NCI-H2196 (cell line): ENCODE results near the gene PVALB.
A peak's percentile ranks its signal among the peaks of the same experiment; 100 is the strongest.

ENCODE experiments used
- DNase-seq: peaks from one replicate; lab custom pipeline; 2025; ENCODE audit not compliant: unreplicated experiment; lab: John Stamatoyannopoulos, UW

Gene PVALB

DNA sequence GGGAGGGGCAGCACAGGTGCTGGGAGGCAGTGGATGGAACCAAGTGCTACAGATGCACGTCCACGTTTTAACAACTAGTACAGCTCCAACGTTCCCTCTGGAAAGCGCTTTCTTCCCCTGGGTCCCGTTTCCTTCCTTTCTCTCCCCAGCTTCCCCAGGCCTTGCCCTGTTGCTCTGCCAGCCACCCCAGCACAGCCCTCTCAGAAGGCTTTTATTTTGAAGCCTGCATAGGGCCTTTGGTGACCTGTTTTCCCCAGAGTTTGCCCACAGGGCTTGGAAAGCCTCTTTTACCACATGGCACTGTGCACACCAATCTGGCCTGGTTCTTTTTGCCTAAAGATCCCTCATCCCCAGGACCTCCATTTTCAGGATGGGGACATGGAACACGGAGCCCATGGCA is 30.1 kb upstream of the PVALB start:
- DNase-seq, result no peak

DNA sequence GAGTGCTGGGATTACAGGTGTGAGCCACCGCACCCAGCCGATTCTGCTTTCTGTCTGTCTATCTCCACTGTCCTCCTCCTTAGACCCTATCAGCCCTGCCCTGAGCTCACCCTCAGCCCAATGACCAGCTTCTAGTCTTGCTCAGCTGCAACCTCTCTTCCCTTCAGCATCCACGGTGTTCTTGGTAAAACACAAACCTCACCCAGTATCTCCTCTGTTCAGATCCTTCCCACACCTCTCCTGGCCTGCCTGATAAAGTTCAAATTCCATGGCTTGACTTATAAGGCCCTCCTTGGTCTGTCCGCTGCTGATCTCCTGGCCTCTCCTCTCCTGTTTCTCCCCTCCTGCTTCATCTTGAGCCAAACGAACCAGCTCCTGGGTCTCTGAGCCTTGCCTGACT is 29.4 kb upstream of the PVALB start:
- DNase-seq, result no peak

DNA sequence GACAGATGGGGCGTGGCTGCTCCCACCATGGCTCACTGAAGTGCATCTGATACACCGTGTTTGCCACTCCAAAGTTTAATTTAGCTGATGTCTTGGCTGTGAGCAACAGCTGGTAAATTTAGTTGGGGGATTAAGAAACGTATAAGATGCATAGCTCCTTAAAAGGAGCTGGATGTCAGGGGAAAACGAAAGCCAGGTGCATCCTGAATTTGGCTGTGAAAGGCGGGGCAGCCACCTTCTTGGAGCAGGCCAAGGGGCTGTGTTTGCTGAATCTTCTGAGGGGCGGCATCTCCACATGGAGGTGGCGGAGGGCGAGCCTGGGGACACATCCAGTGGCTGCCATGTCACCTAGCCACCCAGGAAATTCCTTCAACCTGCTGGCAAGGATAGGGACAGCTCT is 23.3 kb upstream of the PVALB start:
- no peak for DNase-seq

DNA sequence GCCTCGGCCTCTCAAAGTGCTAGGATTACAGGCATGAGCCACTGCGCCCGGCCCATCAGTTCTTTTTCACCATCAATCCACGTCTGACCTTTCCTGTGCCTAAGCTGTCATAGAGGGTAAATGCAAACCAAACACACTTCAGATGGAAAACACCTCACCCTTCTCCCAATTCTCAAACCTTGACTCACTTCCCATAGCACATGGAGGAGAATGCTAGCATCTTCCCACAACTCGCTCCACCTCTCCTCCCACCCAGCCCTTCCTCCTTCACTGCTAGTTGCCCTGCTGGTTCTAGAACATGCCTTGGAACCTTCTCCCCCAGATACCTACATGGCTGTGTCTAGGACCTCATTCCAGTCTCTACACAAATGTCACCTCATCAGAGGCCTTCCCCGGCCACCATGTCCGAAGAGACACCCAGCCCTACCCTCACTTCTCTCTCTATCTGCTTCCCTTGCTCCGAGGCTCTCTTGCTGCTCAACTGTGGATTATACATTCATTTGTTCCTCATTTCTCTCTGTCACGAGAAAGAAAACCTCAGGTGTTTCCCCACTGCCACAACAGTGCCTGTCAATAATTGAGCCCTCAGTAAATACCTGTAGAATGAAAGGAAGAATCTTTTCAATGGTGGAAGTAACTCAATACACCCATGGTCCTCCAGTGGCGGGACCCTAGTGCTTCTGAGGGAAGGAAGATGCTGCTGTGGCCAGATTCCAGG is 22.7 kb upstream of the PVALB start:
- no peak for DNase-seq

DNA sequence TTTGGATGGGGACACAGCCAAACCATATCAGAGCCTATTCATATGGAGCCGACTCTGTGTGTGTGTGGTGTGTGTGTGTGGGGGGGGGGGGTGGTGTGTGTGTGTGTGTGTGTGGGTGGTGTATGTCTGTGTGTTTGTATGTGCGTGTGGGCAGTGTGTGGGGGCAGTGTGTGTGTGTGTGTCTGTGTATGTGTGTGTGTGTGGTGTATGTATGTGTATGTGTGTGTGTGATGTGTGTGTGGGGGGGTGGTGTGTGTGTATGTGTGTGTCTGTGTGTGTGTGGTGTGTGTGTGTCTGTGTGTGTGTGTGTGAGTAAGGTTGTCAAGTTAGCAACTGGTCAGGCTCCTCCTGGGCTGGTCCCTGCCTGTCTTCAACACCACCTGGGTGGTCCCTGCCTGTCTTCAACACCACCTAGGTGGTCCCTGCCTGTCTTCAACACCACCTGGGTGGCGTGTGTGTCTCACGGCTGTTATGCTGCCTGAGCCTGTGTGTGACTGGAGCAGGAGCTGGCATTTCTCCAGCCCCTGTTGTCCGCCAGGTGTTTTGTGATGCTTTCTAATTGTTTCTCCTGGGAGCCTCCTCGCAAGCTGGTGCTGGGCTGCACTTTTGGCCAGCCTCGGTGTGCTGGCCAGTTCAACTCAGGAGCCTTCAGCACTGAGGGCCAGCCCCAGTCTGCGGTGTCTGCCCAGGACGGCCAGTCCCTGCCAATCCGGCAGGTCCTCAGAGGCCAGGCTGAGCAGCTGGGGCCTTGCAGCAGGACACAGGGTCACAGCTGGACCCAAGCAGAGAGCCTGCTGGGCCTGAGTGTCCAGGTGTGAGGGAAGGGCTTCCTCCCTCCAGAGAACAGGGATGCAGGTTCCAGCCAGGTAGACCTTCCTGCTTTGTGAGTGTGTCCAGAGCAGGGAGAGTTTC is 21.5 kb upstream of the PVALB start:
- DNase-seq, result peak; percentile 2

DNA sequence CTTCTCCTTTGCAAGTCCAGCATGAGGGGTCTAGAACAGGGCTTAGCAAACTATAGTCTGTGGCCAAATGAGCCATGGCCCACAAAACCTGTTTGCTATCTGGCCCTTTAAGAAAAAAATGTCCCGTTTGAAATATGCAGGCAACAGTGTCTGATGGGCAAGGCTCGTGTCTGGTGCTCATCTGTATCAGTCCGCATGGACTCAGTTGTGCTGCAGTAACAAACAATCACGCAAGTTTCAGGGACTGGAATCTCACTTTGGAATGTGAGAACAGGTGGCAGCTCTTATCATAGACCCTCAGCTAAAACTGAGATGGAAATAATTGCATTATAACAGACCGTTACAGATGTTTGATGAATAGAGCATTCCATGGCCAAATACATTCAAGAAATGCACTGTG is 19.1 kb upstream of the PVALB start:
- no peak for DNase-seq

DNA sequence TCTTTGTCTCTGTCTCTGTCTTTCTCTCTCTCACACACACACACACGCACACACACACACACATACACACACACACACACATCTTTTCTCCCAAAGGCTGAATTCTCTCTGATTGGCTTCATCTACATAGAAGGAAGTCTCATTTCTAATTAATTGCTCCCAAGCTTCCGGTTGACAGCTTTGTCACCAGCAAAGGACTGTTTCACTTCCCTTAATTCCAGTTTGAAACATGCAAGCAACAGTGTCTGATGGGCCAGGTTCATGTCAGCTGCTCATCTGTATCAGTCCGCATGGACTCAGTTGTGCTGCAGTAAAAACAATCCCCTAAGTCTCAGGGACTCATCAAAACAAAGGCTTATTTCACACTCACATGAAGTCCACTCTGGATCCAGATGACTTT is 16.2 kb upstream of the PVALB start:
- no peak for DNase-seq

DNA sequence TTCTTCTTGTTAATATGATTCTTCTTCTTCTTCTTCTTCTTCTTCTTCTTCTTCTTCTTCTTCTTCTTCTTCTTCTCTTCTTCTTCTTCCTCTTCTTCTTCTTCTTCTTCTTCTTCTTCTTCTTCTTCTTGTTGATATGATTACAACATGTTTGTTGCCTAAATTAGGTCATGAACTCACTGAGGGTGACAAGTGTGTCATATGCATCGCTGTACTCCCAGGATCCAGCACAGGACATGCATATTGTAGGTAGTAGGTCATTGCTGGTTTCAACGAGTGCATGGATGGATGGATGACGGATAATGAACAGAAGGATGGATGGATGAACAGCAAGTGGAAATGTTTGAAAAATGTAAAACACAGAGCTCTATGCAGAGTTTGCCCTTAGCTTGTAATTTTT is 14.9 kb upstream of the PVALB start:
- DNase-seq, result no peak

DNA sequence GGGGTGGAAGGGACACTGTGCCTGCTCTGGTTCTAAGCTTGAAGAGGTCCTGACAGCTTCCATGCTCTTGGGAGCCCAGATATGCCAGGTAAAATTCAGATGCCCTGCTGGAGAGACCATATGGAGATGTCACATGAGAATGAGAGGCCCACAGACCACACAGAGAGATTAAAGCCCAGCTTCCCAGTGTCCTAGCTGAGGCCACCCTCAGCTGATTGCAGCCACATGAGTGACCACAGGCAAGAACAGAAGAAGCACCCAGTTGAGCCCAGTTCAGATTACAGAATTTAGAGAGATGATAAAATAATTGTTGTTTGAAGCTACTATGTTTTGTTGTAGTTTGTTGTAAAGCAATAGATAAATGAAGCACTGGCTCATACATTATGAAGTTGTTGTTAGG is 14.4 kb upstream of the PVALB start:
- no peak for DNase-seq

DNA sequence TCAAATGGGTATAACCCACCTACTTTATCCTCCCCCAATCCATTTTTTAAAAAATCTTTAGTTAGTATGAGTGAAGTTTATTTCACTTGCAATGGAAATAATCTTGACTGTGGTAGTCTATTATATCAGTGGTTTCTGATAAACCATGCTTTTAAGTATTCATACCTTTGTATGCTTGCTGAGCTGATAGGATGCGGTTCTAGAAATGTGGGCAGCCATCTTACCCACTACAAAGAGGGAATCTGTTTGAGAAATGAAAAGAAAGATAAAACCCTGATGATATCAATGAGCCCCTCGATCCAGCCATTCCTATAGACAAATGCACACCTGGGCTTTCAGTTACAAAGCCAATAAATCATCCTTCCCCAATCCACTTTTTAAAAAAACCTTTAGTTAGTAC is 13.8 kb upstream of the PVALB start:
- no peak for DNase-seq

DNA sequence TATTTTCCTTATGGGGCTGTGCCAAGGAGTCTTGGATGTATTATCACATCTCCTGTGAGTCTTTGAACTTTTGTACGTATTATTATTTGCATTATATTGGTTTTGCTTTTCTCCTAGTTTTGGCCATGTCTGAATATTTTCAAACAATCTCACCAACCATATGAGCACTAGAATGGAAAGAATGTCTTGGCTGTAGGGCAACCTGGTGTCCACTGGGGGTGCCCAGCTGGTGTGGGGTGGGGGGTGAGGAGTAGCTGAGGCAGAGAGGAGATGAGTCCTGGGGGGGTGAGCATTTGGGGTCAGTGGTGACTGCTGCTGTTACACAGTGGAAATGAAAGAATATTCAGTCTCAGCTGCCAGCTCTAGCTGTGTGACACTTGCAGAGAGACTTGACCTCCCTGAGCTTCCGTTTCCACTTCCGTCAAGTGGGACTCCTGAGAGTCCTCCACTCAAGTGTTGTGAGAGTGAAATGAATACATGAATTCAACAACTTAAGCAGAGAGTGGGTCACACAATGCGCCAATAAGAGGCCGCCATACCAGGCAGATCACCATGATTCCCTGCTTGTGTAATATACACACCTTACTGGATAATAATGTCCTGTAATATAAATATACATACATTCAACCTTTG is 12.7 kb upstream of the PVALB start:
- DNase-seq, result no peak

DNA sequence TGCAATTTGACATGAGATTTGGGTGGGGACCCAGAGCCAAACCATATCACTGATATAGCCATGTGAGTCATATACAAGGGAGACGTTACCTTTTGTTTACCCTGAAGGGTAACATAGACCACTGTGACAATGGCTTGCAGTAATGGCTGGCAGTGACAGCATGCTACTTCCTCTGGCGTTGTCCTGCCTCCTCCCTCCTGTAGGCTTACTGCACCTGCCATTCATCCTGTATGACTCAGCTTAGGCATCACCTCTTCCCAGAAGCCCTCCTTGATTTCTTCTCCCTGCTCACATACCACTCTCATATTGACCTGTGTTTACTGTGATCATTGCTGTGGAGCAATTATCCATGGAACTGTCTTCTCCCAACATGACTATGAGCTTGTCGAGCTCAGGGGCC is 12.0 kb upstream of the PVALB start:
- DNase-seq, result no peak

DNA sequence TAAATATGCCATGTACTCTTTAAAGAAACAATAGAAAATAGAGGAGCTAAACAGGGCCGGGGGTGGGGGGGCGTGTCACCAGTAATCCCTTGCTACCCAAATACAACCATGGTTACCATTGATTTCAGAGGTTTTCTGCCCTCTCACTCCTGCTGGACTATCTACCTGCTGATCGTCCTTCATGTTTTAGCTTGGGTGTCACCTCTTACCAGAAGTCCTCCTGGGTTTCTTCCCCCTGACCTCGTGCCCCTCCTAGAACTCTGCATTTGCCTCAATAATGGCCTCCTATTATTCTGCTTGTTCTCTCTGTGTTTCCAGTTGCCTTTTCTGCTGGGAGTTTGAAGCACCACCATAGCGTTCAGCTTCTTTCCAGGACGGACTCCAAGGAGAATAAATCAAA is 9.4 kb upstream of the PVALB start:
- no peak for DNase-seq

DNA sequence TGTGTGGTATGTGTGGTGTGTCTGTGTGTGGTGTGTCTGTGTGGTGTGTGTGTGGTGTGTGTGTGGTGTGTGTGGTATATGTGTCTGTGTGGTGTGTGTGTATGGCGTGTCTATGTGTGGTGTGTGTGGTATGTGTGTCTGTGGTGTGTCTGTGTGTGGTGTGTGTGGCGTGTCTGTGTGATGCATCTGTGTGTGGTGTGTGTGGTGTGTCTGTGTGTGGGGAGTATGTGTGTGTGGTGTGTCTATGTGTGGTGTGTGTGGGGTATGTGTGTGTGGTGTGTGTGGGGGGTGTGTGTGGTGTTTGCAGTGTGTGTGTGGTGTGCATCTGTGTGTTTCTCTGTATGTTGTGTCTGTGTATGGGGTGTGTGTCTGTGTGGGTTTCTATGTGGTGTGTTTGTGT is 7.8 kb upstream of the PVALB start:
- no peak for DNase-seq

DNA sequence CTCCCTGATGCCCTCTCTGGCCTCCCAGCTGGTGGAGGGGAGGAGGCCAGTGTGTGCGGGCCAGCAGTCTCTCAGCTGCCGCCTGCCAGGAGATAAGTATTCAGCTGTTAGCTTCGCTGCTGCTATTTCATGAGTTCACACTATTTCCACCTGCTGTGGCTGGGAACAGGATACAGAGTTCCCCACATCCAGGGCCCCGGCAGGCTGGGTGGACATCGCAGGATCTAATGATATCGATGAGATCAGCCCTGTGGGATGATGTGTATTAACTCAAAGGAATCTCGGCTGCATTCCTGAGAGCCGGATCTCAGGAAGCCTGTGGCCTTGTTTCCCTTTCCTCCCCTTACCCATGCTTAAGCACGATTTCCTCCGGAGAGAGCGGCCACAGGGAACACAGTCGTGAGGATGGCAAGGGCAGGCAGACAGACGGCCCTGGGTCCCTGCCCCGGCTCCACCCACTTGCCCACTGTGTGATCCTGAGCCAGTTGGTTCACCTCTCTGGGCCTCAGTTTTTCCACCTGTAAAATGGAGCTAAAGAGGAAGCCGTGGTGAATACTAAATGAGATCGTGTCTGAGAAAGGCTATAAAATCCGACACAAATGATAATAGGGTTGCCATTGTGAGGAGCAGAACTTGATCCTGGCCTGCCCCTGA is 6.5 kb upstream of the PVALB start:
- no peak for DNase-seq

DNA sequence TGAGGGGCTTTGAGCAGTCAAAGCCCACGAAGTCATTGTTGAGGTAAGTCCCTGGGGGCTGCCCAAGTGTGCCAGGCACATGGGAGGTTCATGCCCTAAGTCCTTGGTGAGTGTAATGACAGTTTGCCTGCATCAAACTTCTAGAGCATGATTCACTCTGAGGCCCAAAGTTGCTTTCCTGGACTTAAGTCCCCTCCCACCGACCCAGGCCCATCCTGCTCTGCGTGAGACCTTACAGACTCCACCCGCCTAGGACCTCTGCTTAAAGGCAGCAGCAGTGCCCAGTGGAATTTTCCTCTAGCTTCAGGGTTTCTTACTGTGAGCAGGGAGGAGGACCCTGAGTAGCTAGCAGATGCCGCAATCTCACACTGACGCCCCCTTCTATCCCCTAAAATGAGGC is 5.7 kb upstream of the PVALB start:
- DNase-seq, result no peak

DNA sequence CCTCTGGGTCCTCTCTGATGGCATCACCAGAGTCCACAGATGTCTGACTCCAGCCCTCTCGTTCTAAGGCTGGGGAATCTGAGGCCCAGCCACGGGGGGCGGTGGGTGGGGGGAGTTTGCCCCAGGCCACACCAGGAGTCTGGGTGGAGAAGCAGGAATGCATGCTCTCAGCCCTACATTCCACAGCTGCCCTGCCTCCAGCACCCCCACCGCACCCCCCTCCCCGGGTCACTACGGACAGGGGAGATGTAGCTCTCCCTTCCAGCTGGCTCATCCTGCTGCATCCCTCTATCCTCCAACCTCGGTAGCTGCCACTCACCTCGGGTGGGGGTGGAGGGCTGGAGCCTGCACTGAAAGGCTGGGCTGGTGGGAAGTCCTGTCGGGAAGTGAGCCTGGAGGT is 2.3 kb upstream of the PVALB start:
- no peak for DNase-seq

DNA sequence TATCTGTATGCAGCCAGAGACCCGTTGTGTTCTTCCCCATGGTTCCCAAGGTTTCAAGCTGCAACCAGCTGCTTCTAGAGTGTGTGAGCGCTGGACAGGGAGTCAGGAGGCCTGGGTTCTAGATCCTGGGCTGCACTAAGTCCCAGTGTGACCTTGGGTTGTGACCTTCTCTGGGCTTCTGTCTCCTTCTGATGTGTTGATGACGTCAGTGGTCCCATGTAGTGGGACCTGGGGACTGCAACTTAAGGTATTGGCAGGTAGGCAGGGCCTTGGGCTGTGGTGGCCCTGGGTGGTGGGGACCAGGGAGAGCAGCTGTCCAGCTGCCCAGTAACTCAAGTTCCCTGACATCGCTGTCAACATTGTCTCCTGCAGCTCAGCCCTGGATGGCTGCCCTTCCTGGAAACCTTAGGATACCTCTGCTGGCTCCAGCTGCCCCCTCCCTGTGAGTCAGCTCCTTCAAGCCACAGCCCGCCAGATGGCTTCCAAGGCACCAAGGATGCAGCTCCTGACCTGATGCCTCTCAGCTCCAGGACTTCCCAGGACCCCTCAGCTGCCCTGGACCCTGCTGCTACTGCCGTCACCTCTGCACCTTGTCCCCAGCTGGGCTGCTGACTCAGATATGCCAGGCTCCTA is 1.3 kb upstream of the PVALB start:
- no peak for DNase-seq

DNA sequence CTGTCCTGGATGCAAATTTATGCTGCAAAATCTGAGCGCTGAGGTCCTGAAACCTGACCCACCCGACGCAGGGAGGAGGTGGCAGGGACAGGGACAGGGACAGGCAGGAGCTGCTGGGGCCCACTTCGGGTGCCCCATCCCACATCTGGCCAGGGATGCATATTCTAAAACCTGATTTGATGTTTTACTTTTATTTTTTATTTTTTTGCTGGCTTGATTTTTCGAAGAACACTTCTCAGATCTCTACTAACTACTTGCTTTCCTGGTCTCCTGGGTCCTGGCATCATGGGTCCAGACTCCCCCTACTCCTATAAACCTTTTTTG is 652 bp upstream of the PVALB start:
- DNase-seq, result no peak

DNA sequence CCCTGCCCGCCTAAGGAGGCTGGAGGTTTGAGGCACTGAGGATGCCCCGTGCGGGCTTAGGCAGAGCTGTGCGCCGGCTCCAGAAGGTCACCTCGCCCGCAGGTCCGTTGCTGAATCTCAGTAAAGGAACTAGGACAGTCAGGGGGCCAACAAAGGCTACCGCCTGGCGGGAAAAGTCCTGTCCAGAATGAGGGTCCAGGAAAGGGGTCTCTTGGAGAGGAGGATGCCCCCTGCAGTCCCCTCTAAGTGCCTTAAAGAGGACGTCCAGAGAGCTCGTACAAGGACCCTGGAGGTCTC is 548 bp downstream of the PVALB start:
- no peak for DNase-seq

DNA sequence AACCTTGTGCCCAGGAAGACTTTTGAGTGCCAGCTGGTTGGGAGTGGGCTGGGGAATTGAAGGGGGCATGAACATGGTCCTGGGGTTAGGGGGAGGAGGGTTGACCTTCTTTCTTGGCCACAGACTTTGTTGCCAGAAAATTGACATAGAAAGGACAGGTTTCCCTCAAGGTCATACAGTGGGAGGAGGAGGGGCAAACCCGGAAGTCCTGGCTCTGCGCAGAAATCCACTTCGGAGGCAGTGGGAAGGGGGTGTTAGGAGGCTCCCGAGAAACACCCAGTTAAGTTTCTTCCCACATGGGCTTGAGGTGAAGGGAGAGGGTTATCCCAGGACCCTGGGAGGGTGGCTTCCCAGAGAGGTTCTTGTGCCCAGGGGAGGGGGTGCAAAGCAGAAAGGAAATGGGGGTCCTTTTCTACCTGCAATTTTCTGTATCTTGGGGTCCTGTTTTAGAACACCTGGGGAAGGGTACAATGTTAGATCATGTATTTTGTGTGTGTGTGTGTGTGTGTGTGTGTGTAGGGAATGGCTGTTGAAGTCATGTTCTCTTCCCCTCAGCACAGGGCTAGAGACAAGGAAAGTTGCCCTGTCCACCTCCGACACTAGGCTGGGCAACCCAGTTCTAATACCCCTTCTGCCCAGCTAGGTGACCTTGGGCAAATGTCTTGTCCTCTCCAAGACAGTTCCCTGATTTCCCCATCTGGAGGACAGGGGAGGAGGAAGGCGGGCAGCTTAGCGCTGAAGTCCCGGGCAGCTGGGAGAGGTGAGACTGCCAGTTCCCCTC is 1.1 kb downstream of the PVALB start:
- DNase-seq, result no peak
